GM12878 (cell line): ENCODE results near the gene RBM15B. TPM values are rescaled to one million over a fixed set of nuclear protein-coding genes. Genes with fewer than 3 reads are reported as not detected.

Experiments
- ATAC-seq: fragments of 200-7000 bp; cut with Tn5 transposase; 3 replicates; pipeline ENCODE4 v1.9.1; 2020; ENCODE audit warnings: mild to moderate bottlenecking, moderate library complexity
- BruUV-seq: library from RNA; stranded (reverse); fragments of 400-500 nt; replicated peaks from 2 replicates; lab custom pipeline; 2021; lab: Mats Ljungman, UMichigan
- CTCF ChIA-PET: fragments of 300-600 bp; sonication (Branson Sonifier 250); formaldehyde crosslinking; extraction: SDS; loops from one replicate; lab custom pipeline; 2021; ENCODE audit warnings: inconsistent platforms; lab: Yijun Ruan, JAX
- POLR2A ChIA-PET: fragments of 350-600 bp; formaldehyde crosslinking; extraction: SDS; loops from one replicate; lab custom pipeline; 2021; ENCODE audit warnings: inconsistent platforms; lab: Charles Lee
- RAD21 ChIA-PET: fragments of 300-600 bp; sonication (Branson Sonifier 250); formaldehyde crosslinking; loops from one replicate; lab custom pipeline; 2023; ENCODE audit warnings: antibody characterized with exemption; ENCODE audit not compliant: unreplicated experiment; lab: Charles Lee
- SMC1A ChIA-PET: fragments of 300-600 bp; sonication (Branson Sonifier 250); formaldehyde crosslinking; loops from one replicate; lab custom pipeline; 2023; ENCODE audit not compliant: unreplicated experiment, uncharacterized antibody; lab: Charles Lee
- DNase-seq: peaks from one replicate; pipeline ENCODE4 v3.0.0-alpha.2; 2011; ENCODE audit warnings: low read depth, low spot score
- FAIRE-seq: peaks from 3 replicates; lab custom pipeline; 2011; peaks lifted over from hg19 to GRCh38; lab: Jason Lieb, UNC
- H2AFZ ChIP-seq: 2 replicates; pipeline ENCODE4 v1.6.0; 2011; ENCODE audit warnings: low read depth, low read length, control low read depth; ENCODE audit not compliant: control insufficient read depth
- H3K27ac ChIP-seq: 2 replicates; pipeline ENCODE4 v1.5.1; 2011; ENCODE audit warnings: control low read depth; ENCODE audit not compliant: control insufficient read depth, insufficient read depth
- H3K27me3 ChIP-seq, 2 experiments: replicated peaks in 1 of 2; 2 replicates each; pipeline versions ENCODE4 v1.6.0 to v1.6.1; 2011; ENCODE audit warnings: low read length in 1 of 2; ENCODE audit not compliant: control insufficient read depth in 2 of 2, insufficient read depth in 2 of 2
- H3K36me3 ChIP-seq, 2 experiments: 2 replicates each; pipeline ENCODE4 v1.5.1; 2011; ENCODE audit warnings: low read length in 1 of 2; ENCODE audit not compliant: control insufficient read depth in 2 of 2, insufficient read depth in 2 of 2
- H3K4me1 ChIP-seq: 2 replicates; pipeline ENCODE4 v1.6.1; 2011; ENCODE audit warnings: mild to moderate bottlenecking, low read length, moderate library complexity, mixed read lengths; ENCODE audit not compliant: control insufficient read depth, insufficient read depth
- H3K4me2 ChIP-seq: 2 replicates; pipeline ENCODE4 v1.6.0; 2011; ENCODE audit warnings: control low read depth; ENCODE audit not compliant: control insufficient read depth, insufficient read depth
- H3K4me3 ChIP-seq: fragments of 200-600 bp; sonication (generic); 2 replicates; pipeline ENCODE4 v1.5.1; 2016
- H3K79me2 ChIP-seq: 2 replicates; pipeline ENCODE4 v1.6.0; 2011; ENCODE audit warnings: low read length; ENCODE audit not compliant: control insufficient read depth, insufficient read depth
- H3K9ac ChIP-seq: 2 replicates; pipeline ENCODE4 v1.8.0; 2011; ENCODE audit warnings: low read length, control low read depth, mixed read lengths; ENCODE audit not compliant: control insufficient read depth, insufficient read depth
- H3K9me3 ChIP-seq: replicated peaks from 3 replicates; pipeline ENCODE4 v1.5.1; 2011; ENCODE audit warnings: mild to moderate bottlenecking, low read length; ENCODE audit not compliant: control insufficient read depth, insufficient read depth
- H4K20me1 ChIP-seq: 2 replicates; pipeline ENCODE4 v1.6.0; 2011; ENCODE audit not compliant: control insufficient read depth, insufficient read depth
- FOS ChIP-seq: IDR thresholded peaks from 3 replicates; pipeline ENCODE4 v1.6.1; 2011; ENCODE audit warnings: borderline replicate concordance; ENCODE audit not compliant: insufficient read length; ENCODE audit errors: extremely low read depth
- MXI1 ChIP-seq: fragments of 150-350 bp; IDR thresholded peaks from 2 replicates; pipeline ENCODE4 v1.6.1; 2011; ENCODE audit warnings: low read depth, mild to moderate bottlenecking, inconsistent platforms, low read length, improper control_type of control experiment
- NRF1 ChIP-seq: conservative IDR thresholded peaks from 2 replicates; pipeline ENCODE4 v1.6.1; 2011; ENCODE audit warnings: mild to moderate bottlenecking, low read depth, low read length, improper control_type of control experiment
- SMAD1 ChIP-seq: fragments of 450-650 bp; IDR thresholded peaks from 2 replicates; pipeline ENCODE4 v1.6.1; 2018; ENCODE audit warnings: mild to moderate bottlenecking, low read depth; ENCODE audit not compliant: partially characterized antibody
- SRF ChIP-seq, 2 experiments: IDR thresholded peaks; 2 replicates each; pipeline ENCODE4 v1.6.1; 2011; ENCODE audit warnings: low read depth in 2 of 2, low read length in 2 of 2, mild to moderate bottlenecking in 1 of 2, moderate library complexity in 1 of 2
- TAF1 ChIP-seq: IDR thresholded peaks from 2 replicates; pipeline ENCODE4 v1.6.1; 2011; ENCODE audit warnings: mild to moderate bottlenecking, low read depth, low read length, borderline replicate concordance
- TARDBP ChIP-seq: IDR thresholded peaks from 2 replicates; pipeline ENCODE4 v1.6.1; 2016; ENCODE audit warnings: borderline replicate concordance
- ZBED1 ChIP-seq: IDR thresholded peaks from 2 replicates; pipeline ENCODE4 v1.6.1; 2016; ENCODE audit warnings: borderline replicate concordance
- ZNF384 ChIP-seq: IDR thresholded peaks from 2 replicates; pipeline ENCODE4 v1.6.1; 2012; ENCODE audit warnings: low read depth, mild to moderate bottlenecking, low read length, improper control_type of control experiment, borderline replicate concordance
- WGBS: methylation state at CpG from one replicate; pipeline ENCODE4 v1.1.6; 2016; ENCODE audit warnings: low lambda C conversion rate; ENCODE audit not compliant: insufficient replicate concordance, insufficient coverage; ENCODE audit errors: missing lambda C conversion rate; 5-methylcytosine and 5-hydroxymethylcytosine counted together
- in situ Hi-C: fragments of 300-500 bp; cut with MboI; formaldehyde crosslinking; loops from 9 replicates; pipeline ENCODE4 v1.14.3; 2018; ENCODE audit warnings: mixed read lengths
- intact Hi-C: fragments of 100-400 bp; cut with micrococcal nuclease; formaldehyde crosslinking; loops from one replicate; pipeline ENCODE4 v1.14.2; 2022; ENCODE audit not compliant: unreplicated experiment
- polyA plus RNA-seq, 11 experiments: library from polyadenylated mRNA; depleted of rRNA in 4 of 11; unstranded in 6 of 11; stranded (reverse) in 5 of 11; fragments of >200 nt; fragmentation: Nextera tagmentation in 4 of 11; fragmentation: Illumina TruSeq in 1 of 11; extraction: Ambion mirVana in 4 of 11; extraction: Trizol in 1 of 11; gene quantifications; 1 replicate in 1 of 11; 2 replicates in 10 of 11; pipeline versions ENCODE4 v1.2.1 to v1.2.3, GENCODE V29; 2011 to 2016; ENCODE audit warnings: inconsistent platforms in 2 of 11, missing spikeins in 2 of 11, low read depth in 1 of 11
- total RNA-seq, 4 experiments: library from RNA; depleted of rRNA in 3 of 4; stranded (reverse); fragments of >200 nt in 3 of 4; fragmentation: Illumina TruSeq in 1 of 4; extraction: Trizol in 1 of 4; gene quantifications; 2 replicates each; pipeline versions ENCODE4 v1.2.1 to v1.2.3, GENCODE V29; 2013 to 2021
- TF ChIP-seq, protein P1 (sequence below): IDR thresholded peaks from 2 replicates; pipeline ENCODE4 v1.6.1; 2012; ENCODE audit warnings: low read depth, low read length, improper control_type of control experiment
- TF ChIP-seq, protein P2 (sequence below): IDR thresholded peaks from 2 replicates; pipeline ENCODE4 v1.6.1; 2012; ENCODE audit warnings: low read depth, low read length, improper control_type of control experiment
- TF ChIP-seq, protein P3 (sequence below): IDR thresholded peaks from 2 replicates; pipeline ENCODE4 v1.6.1; 2012; ENCODE audit warnings: improper control_type of control experiment, low read depth, low read length; ENCODE audit not compliant: insufficient replicate concordance
- TF ChIP-seq, protein P4 (sequence below): fragments of 450-650 bp; IDR thresholded peaks from 2 replicates; pipeline ENCODE4 v1.6.1; 2017; ENCODE audit warnings: borderline replicate concordance

Gene RBM15B
- total and polyA plus RNA-seq, 10 of the 15 experiments (the other 5 are each of a cell fraction or from before 2014, with no cell fraction given), result 2.4 to 34.5 (median 19.1) TPM

DNA sequence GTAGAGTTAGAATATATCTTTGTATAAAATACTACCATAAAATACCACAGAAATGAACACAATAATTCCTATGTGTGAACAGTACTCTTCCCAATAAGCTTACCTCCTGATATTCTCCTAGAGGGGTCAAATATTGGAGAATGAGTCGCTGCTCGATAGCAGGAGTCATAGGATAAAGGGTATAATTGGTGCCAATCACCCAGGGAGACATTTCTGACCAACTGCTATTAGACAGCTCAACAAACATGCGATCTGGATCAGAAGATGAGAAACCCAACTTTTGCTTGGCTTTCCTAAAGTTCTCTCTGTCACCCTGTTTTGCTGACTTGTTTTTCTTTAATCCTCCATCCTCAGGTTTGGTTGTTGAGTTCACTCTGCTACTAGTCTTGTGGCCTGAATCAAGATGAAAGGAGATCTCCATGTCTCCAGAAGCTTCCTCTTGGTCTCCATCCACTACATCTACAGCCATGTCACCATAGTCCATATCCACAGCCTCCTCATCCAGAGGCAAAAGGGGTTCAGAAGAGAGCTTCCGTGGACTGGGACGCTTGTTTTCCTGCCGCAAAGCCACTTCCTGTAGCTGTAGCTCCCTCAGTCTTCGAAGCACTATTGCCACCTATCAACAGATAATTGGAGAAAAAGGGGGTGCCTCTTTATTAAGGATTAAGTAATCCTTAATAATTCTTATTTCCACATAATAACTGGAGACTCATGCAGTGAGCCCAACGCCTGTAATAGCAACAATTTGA is 50.4 kb downstream of the RBM15B start:
- SMC1A ChIA-PET, result no interaction called here
- POLR2A ChIA-PET, result no interaction called here
- Histone ChIP-seq H3K9ac (no peak overlapping the region), H3K27ac (no peak overlapping the region), H4K20me1 (no peaks in the 10 kb centered on the region), H3K4me3 (no peak overlapping the region), H3K36me3 (peaks cover 7 to 20% of the 10 kb centered on the region in 2 experiments), H3K4me1 (no peaks in the 10 kb centered on the region), H3K4me2 (no peak overlapping the region), H3K27me3 (no peaks in the 10 kb centered on the region), H2AFZ (no peak overlapping the region), H3K9me3 (no peaks in the 10 kb centered on the region), H3K79me2 (peaks cover 2% of the 10 kb centered on the region; the same call in 1 of the 2 replicates)
- CTCF ChIA-PET, result interaction anchor here (0.8 to 1.4 kb wide), 2 partner anchors 241 to 993 kb away, joined by 3 read pairs; no protein-coding TSS in a partner anchor
- FAIRE-seq (no peak), DNase-seq (no peak), ATAC-seq (no peak)
- intact Hi-C loops, result no loop called here
- BruUV-seq, result TSS peak; percentile 44
- in situ Hi-C loops, result no loop called here
- WGBS, result 98% methylated on average over 8 of the region's 8 CpGs
- RAD21 ChIA-PET, result no interaction called here
- TF ChIP-seq TAF1, result no peak
- no peak for TF ChIP-seq SRF (IDR thresholded peaks at IDR 0.05; ENCODE audit: low read depth in 2 of 2, low read length in 2 of 2)
- no peak for TF ChIP-seq FOS
- TF ChIP-seq, protein P1, sequence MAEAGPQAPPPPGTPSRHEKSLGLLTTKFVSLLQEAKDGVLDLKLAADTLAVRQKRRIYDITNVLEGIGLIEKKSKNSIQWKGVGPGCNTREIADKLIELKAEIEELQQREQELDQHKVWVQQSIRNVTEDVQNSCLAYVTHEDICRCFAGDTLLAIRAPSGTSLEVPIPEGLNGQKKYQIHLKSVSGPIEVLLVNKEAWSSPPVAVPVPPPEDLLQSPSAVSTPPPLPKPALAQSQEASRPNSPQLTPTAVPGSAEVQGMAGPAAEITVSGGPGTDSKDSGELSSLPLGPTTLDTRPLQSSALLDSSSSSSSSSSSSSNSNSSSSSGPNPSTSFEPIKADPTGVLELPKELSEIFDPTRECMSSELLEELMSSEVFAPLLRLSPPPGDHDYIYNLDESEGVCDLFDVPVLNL, result no peak
- TF ChIP-seq TARDBP, result no peak
- no peak for TF ChIP-seq ZNF384
- TF ChIP-seq ZBED1, result no peak
- TF ChIP-seq MXI1, result no peak
- TF ChIP-seq, protein P2, sequence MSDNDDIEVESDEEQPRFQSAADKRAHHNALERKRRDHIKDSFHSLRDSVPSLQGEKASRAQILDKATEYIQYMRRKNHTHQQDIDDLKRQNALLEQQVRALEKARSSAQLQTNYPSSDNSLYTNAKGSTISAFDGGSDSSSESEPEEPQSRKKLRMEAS, result no peak
- no peak for TF ChIP-seq SMAD1
- TF ChIP-seq, protein P3, sequence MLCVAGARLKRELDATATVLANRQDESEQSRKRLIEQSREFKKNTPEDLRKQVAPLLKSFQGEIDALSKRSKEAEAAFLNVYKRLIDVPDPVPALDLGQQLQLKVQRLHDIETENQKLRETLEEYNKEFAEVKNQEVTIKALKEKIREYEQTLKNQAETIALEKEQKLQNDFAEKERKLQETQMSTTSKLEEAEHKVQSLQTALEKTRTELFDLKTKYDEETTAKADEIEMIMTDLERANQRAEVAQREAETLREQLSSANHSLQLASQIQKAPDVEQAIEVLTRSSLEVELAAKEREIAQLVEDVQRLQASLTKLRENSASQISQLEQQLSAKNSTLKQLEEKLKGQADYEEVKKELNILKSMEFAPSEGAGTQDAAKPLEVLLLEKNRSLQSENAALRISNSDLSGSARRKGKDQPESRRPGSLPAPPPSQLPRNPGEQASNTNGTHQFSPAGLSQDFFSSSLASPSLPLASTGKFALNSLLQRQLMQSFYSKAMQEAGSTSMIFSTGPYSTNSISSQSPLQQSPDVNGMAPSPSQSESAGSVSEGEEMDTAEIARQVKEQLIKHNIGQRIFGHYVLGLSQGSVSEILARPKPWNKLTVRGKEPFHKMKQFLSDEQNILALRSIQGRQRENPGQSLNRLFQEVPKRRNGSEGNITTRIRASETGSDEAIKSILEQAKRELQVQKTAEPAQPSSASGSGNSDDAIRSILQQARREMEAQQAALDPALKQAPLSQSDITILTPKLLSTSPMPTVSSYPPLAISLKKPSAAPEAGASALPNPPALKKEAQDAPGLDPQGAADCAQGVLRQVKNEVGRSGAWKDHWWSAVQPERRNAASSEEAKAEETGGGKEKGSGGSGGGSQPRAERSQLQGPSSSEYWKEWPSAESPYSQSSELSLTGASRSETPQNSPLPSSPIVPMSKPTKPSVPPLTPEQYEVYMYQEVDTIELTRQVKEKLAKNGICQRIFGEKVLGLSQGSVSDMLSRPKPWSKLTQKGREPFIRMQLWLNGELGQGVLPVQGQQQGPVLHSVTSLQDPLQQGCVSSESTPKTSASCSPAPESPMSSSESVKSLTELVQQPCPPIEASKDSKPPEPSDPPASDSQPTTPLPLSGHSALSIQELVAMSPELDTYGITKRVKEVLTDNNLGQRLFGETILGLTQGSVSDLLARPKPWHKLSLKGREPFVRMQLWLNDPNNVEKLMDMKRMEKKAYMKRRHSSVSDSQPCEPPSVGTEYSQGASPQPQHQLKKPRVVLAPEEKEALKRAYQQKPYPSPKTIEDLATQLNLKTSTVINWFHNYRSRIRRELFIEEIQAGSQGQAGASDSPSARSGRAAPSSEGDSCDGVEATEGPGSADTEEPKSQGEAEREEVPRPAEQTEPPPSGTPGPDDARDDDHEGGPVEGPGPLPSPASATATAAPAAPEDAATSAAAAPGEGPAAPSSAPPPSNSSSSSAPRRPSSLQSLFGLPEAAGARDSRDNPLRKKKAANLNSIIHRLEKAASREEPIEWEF, result no peak
- TF ChIP-seq, protein P4, sequence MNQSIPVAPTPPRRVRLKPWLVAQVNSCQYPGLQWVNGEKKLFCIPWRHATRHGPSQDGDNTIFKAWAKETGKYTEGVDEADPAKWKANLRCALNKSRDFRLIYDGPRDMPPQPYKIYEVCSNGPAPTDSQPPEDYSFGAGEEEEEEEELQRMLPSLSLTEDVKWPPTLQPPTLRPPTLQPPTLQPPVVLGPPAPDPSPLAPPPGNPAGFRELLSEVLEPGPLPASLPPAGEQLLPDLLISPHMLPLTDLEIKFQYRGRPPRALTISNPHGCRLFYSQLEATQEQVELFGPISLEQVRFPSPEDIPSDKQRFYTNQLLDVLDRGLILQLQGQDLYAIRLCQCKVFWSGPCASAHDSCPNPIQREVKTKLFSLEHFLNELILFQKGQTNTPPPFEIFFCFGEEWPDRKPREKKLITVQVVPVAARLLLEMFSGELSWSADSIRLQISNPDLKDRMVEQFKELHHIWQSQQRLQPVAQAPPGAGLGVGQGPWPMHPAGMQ, result no peak
- no peak for TF ChIP-seq NRF1
